ENCODE data around the gene KRT20.
"Not testable (repeated sequence)": the region's sequence is repeated elsewhere in the genome, so short reads cannot be mapped to it uniquely, and the experiment has no call there.

DNA sequence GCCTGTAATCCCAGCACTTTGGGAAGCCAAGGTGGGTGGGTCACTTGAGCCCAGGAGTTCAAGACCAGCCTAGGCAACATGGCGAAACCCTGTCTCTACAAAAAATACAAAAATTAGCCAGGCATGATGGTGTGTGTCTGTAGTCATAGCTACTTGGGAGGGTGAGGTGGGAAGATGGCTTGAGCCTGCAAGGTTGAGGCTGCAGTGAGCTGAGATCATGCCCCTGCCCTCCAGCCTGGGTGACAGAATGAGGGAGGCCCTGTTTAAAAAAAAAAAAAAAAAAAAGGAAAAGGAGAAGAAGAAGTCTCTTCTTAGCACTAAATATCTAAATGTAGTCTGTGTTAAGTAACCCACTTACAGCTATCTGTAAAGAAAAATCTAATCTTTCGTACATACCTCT, 32.1 kb upstream of the KRT20 start:
- not testable (repeated sequence) for TF ChIP-seq CTCF (conservative IDR thresholded peaks at IDR 0.05; ENCODE audit: low read depth, low read length); EZH2 (IDR thresholded peaks at IDR 0.05; ENCODE audit: borderline replicate concordance, low read depth, low read length, poor library complexity, severe bottlenecking)
